NCI-H2196 treated with DMSO at 0.1 percent for 48 hours (cell line): Measurements from ENCODE around the gene TGFBR3.

ENCODE experiments used
- DNase-seq: peaks from one replicate; lab custom pipeline; 2025; ENCODE audit not compliant: unreplicated experiment; lab: John Stamatoyannopoulos, UW

The TGFBR3 gene

GRCh38 chr1:91660708-91661107 lies 225.2 kb downstream of the TGFBR3 start:
- DNase-seq = no peak

GRCh38 chr1:91655912-91656449 lies 230.0 kb downstream of the TGFBR3 start:
- no peak for DNase-seq

DNA sequence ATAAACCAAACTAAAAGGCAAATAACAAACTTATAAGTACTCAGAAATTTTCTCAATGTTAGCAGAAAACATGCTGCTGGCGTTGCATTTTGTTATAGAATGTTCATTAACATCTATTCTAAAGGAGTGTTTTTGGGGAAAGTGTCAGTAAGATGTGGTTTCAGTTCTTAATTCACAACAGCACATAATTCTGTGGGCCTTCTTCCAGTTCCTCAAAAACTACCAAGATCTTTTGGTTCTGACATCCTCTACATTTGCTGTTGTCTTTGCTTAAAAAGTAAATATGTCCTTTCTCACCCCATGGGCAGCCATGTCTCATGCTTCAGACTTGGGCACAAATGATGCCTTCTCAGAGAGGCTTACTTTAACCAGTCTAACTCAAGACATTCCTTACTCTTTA lies 232.8 kb downstream of the TGFBR3 start:
- DNase-seq = no peak

- DNase-seq = no peak
Observed at GRCh38 chr1:91651661-91652071, 234.3 kb downstream of the TGFBR3 start.

DNA sequence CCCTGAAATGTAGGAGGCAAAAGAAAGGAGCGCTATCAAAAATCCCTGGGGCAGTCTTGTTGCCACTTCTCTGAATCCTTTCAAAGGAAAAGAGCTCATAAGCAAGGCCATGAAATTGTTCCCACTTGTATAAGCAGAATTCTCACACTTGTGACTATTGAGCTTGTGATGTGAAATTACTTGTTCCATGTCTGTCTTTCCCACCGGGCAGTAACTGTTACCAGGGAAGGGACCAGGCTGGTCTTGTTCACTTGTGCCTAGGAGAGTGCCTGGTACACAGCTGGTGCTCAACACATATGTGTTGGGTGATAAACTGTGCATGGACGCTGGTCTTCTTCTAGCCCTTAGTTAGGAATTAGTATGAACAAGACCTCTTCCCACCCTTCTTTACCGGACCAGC lies 234.7 kb downstream of the TGFBR3 start:
- DNase-seq = no peak

GRCh38 chr1:91650764-91651163 lies 235.2 kb downstream of the TGFBR3 start:
- no peak for DNase-seq

DNA sequence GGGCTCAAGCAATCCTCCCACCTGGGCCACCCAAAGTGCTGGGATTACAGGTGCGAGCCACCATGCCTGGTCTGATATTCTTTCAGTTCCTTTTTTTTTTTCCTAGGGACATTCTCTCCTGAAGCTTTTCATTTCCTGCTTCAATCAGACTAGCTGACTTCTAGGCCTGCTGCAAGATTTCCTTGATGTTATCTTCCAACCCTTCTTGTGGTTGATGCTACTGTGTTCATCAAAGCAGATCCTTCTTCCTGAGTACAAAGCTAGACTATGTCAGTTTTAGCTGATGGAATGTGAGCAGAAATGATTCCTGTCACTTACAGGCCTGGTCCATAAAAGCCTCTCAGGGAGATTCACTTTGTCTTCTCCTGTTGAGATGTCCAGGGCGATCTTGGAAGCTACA lies 238.9 kb downstream of the TGFBR3 start:
- no peak for DNase-seq

DNA sequence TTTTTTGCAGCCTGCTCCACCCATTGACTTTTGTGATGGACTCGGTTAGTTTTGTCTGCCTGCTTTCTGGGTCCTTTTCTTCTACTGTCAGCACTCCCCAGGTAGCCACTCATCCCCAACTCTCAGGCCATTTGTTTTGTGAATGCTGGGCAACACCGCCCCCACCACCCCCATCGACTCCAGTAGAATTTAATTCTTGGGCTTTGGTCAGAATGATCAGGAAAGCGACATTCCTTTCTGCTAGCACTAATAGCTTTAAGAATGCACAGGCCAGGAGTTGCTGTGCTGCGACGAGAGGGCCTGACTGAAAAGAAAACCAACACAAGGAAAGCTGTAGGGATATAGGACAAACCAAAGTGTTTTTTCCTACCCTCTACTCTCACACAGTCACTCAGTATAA lies 240.9 kb downstream of the TGFBR3 start:
- DNase-seq = no peak

- no peak for DNase-seq
Observed at GRCh38 chr1:91643431-91643830, 242.5 kb downstream of the TGFBR3 start.

DNA sequence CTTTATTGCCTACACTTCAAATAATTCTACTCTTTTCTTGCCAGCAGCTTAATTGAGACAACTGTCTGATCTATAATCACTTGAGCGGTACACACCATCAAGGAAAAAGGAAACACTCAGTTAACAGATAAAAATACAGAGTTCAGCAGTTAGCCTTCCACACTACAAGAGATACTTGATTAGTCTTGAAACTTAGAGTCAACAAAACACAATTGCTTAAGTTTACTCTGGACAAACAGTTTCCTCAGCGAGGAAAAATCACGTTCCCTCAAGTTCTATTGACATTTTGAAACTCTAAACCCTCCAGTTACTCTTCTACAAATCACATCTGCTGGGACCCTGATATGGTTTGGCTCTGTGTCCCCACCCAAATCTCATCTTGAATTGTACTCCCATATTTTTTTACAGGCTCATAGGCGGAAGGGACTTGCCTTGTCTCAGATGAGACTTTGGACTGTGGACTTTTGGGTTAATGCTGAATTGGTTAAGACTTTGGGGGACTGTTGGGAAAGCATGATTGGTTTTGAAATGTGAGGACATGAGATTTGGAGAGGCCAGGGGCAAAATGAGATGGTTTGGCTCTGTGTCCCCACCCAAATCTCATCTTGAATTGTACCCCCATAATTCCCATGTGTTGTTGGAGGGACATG lies 244.9 kb downstream of the TGFBR3 start:
- no peak for DNase-seq

DNA sequence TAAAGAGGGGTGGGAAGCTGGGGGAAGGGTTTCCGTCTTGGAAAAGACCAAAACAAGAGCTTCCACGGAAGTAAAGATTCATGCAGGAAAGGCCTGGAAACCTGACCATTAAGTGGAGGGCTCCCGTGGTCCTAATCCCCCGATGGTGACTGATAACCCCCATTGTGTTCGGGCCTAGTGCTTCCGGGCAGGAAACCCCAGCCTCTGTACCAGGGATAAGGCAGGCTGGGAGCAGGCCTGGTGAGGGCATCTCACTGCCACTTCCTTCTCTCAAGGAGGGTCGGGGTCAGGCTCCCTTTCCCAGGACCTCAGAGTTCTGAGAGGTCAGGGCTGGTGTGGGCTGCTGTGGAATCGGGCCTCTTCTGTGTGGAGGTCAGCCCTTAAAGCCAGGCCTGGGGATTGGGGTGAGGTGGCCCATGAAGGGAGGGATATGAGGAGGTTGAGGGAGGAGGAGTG lies 248.4 kb downstream of the TGFBR3 start:
- no peak for DNase-seq

GRCh38 chr1:91635763-91636162 lies 250.2 kb downstream of the TGFBR3 start:
- DNase-seq = no peak

- no peak for DNase-seq
Observed at GRCh38 chr1:91633438-91633837, 252.5 kb downstream of the TGFBR3 start.

- no peak for DNase-seq
Observed at GRCh38 chr1:91631718-91632330, 254.1 kb downstream of the TGFBR3 start.

DNA sequence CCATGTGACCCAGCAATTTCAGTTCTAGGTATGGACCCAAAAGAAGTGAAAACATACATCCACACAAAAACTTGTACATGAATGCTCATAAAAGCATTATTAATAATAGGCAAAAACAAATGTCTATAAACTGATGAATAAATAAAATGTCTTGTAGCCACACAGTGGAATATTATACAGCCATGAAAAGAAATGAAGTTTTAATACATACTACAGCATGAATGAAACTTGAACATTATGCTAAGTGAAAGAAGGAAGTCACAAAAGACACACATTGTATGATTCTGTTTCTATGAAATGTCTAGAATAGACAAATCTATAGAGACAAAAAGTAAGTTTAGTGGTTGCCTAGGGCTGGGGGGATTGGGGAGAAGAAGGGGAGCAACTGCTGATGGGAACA lies 255.1 kb downstream of the TGFBR3 start:
- no peak for DNase-seq
